ENCODE measurements around the gene E2F3. TPM values are rescaled to one million over a fixed set of nuclear protein-coding genes. Genes with fewer than 3 reads are reported as not detected.
A peak's percentile ranks its signal among the peaks of the same experiment; 100 is the strongest.
"Not testable (repeated sequence)": the region's sequence is repeated elsewhere in the genome, so short reads cannot be mapped to it uniquely, and the experiment has no call there.

The E2F3 gene
- total RNA-seq, 1 experiment from 2014 or later = 19.2 TPM

DNA sequence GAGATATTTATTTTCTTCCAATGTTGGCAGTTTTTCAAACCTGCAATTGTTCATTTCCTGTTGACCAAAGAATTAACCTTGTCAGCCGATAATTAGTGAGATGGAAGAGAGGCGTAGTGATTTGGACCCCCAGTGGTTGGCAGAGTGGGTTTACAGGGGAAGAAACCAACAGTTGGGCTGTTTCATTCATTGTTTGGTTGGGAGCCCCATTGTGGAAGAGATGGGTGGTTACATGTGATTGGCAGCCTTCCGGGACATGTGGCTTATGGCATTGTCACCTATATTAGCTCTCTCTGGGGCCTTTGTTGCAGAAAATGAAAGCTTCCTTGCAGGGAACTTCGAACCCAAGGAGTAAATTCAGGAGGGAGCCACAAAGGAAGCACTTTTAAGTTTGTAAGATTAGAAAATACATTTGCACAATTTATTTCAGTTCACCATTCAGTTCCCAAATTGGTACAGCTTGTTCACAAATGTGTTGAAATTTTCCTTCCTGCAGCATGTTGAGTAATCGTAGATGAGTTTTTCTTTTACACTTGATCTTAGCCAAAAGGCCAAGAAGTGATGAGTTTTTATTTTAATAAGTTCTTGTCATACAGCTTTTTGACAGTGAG, 82.3 kb downstream of the E2F3 start:
- Histone ChIP-seq H3K27ac (no peak overlapping the region), H3K4me1 (no peaks in the 10 kb centered on the region), H3K9me3 (replicated peaks) (no peaks in the 10 kb centered on the region), H3K27me3 (no peaks in the 10 kb centered on the region), H3K4me3 (no peak overlapping the region), H3K36me3 (peaks cover 21% of the 10 kb centered on the region)
- no peak for DNase-seq

DNA sequence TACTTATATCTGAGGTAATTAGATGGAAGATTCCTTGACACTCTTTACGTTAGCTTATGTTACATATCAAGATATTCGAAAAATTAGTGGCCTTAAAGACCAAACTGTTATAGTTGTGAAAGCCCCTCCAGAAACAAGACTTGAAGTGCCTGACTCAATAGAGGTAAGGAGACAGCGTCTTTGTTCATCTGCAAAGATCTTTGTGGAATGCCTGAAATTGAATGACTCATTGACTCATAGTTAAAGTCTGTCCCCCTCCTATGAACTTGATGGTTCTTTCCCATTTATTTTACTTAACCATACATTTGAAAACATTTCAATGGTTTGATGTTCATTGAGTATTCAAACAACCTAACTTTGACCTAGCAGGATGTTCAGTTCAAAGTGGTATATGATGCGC, 85.0 kb downstream of the E2F3 start:
- no peaks in the 10 kb centered on the region for H3K9me3 ChIP-seq (replicated peaks)
- DNase-seq = no peak
- H3K36me3 ChIP-seq = peaks cover 21% of the 10 kb centered on the region
- H3K4me3 ChIP-seq = no peak overlapping the region
- H3K4me1 ChIP-seq = no peaks in the 10 kb centered on the region
- no peaks in the 10 kb centered on the region for H3K27me3 ChIP-seq
- H3K27ac ChIP-seq = no peak overlapping the region

DNA sequence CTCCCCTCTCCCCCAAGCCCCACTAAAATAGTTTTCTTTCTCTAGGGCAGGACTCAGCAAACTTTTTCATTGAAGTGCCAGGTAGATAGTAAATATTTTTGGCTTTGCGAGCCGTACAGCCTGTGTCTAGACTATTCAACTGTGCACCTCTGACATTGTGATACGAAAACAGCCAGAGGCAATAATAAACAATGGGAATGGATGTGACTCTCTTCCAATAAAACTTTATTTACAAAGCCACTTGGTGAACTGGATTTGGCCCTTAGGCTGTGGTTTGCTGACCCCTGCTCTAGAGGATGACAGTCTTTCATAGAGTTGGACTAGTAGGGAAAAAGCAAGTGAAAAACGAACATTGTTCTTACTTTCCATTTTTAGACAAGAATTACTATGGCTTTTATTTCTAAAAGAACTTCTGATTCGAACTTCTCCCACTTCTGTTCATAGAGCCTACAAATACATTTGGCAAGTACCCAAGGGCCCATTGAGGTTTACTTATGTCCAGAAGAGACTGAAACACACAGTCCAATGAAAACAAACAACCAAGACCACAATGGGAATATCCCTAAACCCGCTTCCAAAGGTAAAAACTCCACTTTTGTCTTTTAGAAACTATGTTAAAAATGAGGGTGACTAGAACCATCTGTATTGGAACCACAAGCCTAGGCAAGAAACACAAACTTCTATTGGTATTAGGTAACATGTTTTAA, 86.1 kb downstream of the E2F3 start:
- H3K4me3 ChIP-seq = no peak overlapping the region
- peaks cover 14% of the 10 kb centered on the region; the same call in 1 of the 2 replicates for H3K36me3 ChIP-seq
- H3K27me3 ChIP-seq = no peaks in the 10 kb centered on the region
- H3K27ac ChIP-seq = no peak overlapping the region
- no peaks in the 10 kb centered on the region for H3K4me1 ChIP-seq
- H3K9me3 ChIP-seq (replicated peaks) = no peaks in the 10 kb centered on the region
- DNase-seq = no peak

GRCh38 chr6:20490591-20490990, 88.9 kb downstream of the E2F3 start:
- H3K27ac ChIP-seq = no peak overlapping the region
- H3K9me3 ChIP-seq (replicated peaks) = no peaks in the 10 kb centered on the region
- no peaks in the 10 kb centered on the region for H3K27me3 ChIP-seq
- peaks cover 13% of the 10 kb centered on the region; the same call in 1 of the 2 replicates for H3K36me3 ChIP-seq
- H3K4me3 ChIP-seq = no peak overlapping the region
- DNase-seq = no peak
- H3K4me1 ChIP-seq = no peaks in the 10 kb centered on the region

DNA sequence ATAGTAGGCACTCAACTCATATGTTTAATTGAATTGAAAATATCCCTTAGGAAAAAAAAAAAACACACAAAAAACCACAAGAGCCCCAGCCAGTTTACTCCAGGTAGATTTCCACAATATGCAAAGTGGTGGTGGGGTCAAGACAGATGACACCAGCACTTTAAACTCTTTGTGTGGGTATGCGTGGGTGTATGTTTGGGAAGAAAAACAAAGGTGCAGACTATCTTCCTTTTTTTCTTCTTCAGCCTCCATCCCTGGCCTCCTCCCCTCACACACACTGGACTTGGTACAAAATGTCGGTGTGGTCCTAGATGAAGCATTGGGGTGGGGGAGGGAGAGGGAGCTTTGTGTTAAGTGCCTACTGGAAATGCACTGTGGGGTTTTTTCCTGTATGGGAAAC, 90.4 kb downstream of the E2F3 start:
- Histone ChIP-seq H3K4me3 (no peak overlapping the region), H3K36me3 (peaks cover 7% of the 10 kb centered on the region; the same call in 1 of the 2 replicates), H3K9me3 (replicated peaks) (no peaks in the 10 kb centered on the region), H3K4me1 (no peaks in the 10 kb centered on the region), H3K27me3 (no peaks in the 10 kb centered on the region), H3K27ac (no peak overlapping the region)
- DNase-seq = no peak

GRCh38 chr6:20497216-20498040, 95.7 kb downstream of the E2F3 start:
- H3K9me3 ChIP-seq (replicated peaks) = no peaks in the 10 kb centered on the region
- DNase-seq = no peak
- H3K27me3 ChIP-seq = no peaks in the 10 kb centered on the region
- no peak overlapping the region for H3K4me3 ChIP-seq
- no peaks in the 10 kb centered on the region for H3K36me3 ChIP-seq
- no peak overlapping the region for H3K27ac ChIP-seq
- peaks cover 8% of the 10 kb centered on the region for H3K4me1 ChIP-seq

DNA sequence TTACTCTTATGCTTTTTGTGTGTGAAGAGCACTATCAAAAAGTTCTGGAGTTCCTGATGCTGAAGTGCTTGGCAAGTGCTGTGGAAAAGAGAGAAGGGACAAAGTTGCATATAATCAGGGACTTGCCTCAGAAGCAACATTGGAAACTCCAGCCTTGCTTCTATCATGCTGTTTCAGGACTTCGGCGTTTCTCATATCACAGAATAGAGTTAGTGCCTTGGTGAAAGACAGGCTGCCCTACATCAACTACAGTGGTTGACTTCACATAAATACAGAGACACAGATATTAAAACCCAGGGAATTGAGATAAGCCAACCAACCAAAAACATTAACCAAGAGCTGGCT, 96.3 kb downstream of the E2F3 start:
- no peaks in the 10 kb centered on the region for H3K36me3 ChIP-seq
- peaks cover 8% of the 10 kb centered on the region for H3K4me1 ChIP-seq
- no peak for DNase-seq
- no peaks in the 10 kb centered on the region for H3K27me3 ChIP-seq
- no peaks in the 10 kb centered on the region for H3K9me3 ChIP-seq (replicated peaks)
- H3K4me3 ChIP-seq = no peak overlapping the region
- H3K27ac ChIP-seq = no peak overlapping the region

DNA sequence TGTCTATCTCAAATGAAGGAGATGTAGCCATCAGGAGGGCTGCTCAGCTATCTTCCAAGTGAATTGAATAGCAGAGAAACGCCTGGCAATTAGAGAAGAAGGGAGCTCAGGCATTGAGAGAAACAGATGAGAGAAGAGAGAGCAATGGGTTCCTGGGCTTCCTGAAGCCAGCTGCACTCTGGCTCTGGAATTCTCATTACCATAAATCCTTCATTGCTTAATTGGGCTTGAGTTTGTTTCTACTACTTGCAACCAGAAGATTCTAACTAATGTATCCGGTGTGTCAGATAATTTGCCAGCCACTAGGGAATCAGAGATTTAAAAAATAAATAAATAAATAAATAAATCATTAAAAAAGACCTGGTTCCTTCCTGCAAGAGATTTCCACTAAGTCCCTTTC, 107.5 kb downstream of the E2F3 start:
- Histone ChIP-seq H3K4me3 (no peak overlapping the region), H3K9me3 (replicated peaks) (no peaks in the 10 kb centered on the region), H3K27ac (no peak overlapping the region), H3K27me3 (no peaks in the 10 kb centered on the region), H3K4me1 (no peaks in the 10 kb centered on the region), H3K36me3 (no peaks in the 10 kb centered on the region)
- no peak for DNase-seq

DNA sequence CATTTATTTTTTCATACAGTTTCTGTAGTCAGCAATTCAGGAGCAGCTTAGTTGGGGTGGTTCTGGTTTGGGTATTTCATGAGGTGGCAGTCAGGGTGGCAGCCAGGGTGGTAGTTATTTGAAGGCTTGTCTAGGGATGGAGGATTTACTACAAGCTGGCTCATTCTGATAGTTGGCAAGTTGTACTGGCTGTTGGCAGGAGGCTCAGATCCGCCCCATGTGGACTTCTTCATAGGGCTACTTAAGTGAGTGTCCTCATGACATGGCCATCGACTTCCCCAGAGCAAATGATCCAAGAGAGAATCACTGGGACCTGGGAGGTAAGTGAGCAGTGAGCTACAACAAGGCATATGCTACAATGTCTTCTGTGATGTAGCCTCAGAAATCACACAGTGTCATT, 110.2 kb downstream of the E2F3 start:
- no peak for DNase-seq
- H3K4me3 ChIP-seq = no peak overlapping the region
- no peak overlapping the region for H3K27ac ChIP-seq
- no peaks in the 10 kb centered on the region for H3K36me3 ChIP-seq
- no peaks in the 10 kb centered on the region for H3K27me3 ChIP-seq
- H3K9me3 ChIP-seq (replicated peaks) = no peaks in the 10 kb centered on the region
- H3K4me1 ChIP-seq = no peaks in the 10 kb centered on the region

DNA sequence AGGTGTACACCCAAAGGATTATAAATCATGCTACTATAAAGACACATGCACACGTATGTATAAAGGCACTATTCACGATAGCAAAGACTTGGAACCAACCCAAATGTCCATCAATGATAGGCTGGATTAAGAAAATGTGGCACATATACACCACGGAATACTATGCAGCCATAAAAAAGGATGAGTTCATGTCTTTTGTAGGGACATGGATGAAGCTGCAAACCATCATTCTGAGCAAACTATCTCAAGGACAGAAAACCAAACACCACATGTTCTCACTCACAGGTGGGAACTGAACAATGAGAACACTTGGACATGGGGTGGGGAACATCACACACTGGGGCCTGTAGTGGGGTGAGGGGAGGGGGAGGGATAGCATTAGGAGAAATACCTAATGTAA, 123.5 kb downstream of the E2F3 start:
- H3K27ac ChIP-seq; H3K36me3 ChIP-seq; H3K4me3 ChIP-seq; DNase-seq; H3K27me3 ChIP-seq; H3K4me1 ChIP-seq; H3K9me3 ChIP-seq (replicated peaks): not testable (repeated sequence)

DNA sequence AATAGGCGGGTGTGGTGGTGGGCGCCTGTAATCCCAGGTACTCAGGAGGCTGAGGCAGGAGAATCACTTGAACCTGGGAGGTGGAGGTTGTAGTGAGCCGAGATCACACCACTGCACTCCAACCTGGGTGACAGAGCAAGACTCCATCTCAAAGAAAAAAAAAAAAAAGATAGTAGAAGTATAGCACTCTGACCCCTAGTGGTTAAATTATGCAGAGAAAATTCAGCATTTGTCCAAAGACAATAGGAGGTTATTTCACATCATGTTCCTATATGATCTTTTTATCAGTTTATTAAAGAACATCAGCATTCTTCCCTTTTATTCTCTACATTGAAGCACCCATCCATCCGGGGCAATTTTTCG, 127.4 kb downstream of the E2F3 start:
- DNase-seq = peak in 1 of 2 experiments; percentile 62
- not testable (repeated sequence) for H3K27me3 ChIP-seq, H3K36me3 ChIP-seq

DNA sequence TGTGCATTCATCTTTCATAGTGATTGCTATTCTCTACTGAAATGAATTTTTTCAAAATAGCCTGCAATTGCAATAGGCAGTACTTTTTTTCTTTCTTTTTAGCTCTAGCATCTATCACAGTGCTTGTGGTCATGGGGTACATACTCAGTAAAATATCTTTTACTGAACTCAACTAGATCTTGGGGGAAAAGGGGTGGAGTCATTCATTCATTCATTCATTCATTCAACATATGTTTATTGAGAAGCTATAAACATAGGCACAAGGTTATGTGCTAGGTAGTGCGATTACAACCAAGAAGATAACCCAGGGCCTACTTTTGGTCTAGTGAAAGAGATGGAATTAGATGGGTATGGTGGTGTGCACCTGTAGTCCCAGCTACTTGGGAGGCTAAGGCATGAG, 131.2 kb downstream of the E2F3 start:
- no peak overlapping the region for H3K27ac ChIP-seq
- no peaks in the 10 kb centered on the region for H3K36me3 ChIP-seq
- no peak for DNase-seq
- H3K9me3 ChIP-seq (replicated peaks) = no peaks in the 10 kb centered on the region
- H3K4me3 ChIP-seq = no peak overlapping the region
- no peaks in the 10 kb centered on the region for H3K27me3 ChIP-seq
- H3K4me1 ChIP-seq = 0 out of 2 replicates have a peak, but pooled peaks cover 3% of the 10 kb centered on the region

More for the DNA sequence above, 127.4 kb downstream of the E2F3 start:
- not testable (repeated sequence) for H3K27ac ChIP-seq; H3K4me1 ChIP-seq; H3K9me3 ChIP-seq (replicated peaks)
- H3K4me3 ChIP-seq = peak overlapping the region; percentile 36

- no peaks in the 10 kb centered on the region for H3K27me3 ChIP-seq
- no peaks in the 10 kb centered on the region for H3K36me3 ChIP-seq
- H3K9me3 ChIP-seq (replicated peaks) = no peaks in the 10 kb centered on the region
- H3K4me1 ChIP-seq = 0 out of 2 replicates have a peak, but pooled peaks cover 3% of the 10 kb centered on the region
- no peak for DNase-seq
- H3K4me3 ChIP-seq = peak overlapping the region; percentile 91
- peak overlapping the region; percentile 98 for H3K27ac ChIP-seq
Measured at GRCh38 chr6:20533746-20534294, 132.1 kb downstream of the E2F3 start.

DNA sequence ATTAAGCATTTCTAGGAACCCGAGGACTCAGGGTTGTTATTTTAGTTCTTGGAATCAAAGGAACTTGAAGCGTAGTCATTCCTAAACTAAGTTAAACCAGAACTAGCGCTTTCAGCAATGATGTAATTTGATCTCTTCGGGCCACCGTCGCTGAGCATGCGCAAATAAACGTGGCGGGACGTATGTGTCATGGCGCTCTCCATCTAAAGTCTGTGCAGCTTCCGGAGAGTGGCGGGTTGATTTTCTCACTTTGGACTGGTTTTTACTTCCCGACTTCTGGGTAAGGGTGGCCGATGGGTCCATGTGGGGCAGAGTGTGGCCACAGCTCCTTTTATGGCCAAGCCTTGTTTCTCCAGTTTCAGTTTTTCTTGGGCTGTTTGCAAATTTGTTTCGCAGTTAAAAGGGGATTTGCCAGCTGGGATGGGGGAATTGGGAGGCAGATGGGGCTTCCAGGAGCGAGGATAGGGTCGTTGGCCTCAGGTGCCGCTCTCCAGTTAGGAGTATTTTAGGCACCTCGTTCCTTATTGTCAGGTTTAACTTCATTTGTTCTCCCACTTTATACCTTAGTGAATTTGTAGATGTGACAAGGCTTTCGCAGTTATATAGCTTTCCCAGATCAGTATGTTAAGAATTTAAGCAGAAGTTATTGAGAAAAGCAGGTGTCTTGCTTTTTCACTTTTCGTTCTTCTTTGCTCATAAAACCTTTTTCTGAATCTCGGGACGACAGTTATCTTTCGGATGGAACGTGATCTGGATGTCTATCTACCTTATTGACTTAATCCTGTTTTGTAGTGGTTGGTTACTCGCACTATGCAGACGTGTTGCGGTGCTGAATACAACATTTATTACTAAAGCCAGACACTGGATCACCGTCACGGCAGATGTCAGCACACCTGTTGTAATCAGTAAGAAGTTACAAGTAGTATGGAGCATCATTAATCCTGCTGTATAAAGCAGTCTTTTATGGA, 132.9 kb downstream of the E2F3 start, which contains the start of gene CDKAL1:
CDKAL1 (plus strand) TSS at position 163 of the 968 bp plus-strand sequence. CDS start 11,894 bp downstream, outside the sequence.
- Histone ChIP-seq H3K9me3 (replicated peaks) (no peaks in the 10 kb centered on the region), H3K27me3 (no peaks in the 10 kb centered on the region), H3K27ac (peak within 1 kb of the TSS; percentile 98), H3K36me3 (no peaks in the 10 kb centered on the region), H3K4me3 (peak within 1 kb of the TSS; percentile 91), H3K4me1 (0 out of 2 replicates have a peak, but pooled peaks cover 3% of the 10 kb centered on the region)
- peak; percentile 79 to 87 for DNase-seq
